A549 (cell line): Measurements from ENCODE around the gene PTPN4. TPM values are rescaled to one million over a fixed set of nuclear protein-coding genes. Genes with fewer than 3 reads are reported as not detected.

Source experiments
- ATAC-seq, 2 experiments: fragments of 200-7000 bp in 1 of 2; fragments of >200 bp in 1 of 2; cut with Nextera tagmentation in 1 of 2; cut with Tn5 transposase in 1 of 2; 3 replicates each; pipeline versions ENCODE4 v1.8.0 to v1.9.1; 2018 to 2020; ENCODE audit warnings: mild to moderate bottlenecking in 1 of 2, moderate library complexity in 1 of 2
- CTCF ChIA-PET: fragments of 300-600 bp; sonication (Branson Sonifier 250); formaldehyde crosslinking; extraction: SDS; loops from one replicate; lab custom pipeline; 2021; ENCODE audit warnings: antibody characterized with exemption, inconsistent platforms; lab: Yijun Ruan, JAX
- POLR2A ChIA-PET: fragments of 350-600 bp; formaldehyde crosslinking; extraction: SDS; loops from one replicate; lab custom pipeline; 2021; ENCODE audit warnings: antibody characterized with exemption, inconsistent platforms; lab: Yijun Ruan, JAX
- DNase-seq, 2 experiments: peaks; one replicate each; pipeline versions ENCODE4 v3.0.0 to v3.0.0-alpha.2; 2011 to 2016; ENCODE audit warnings: low read depth in 1 of 2, low spot score in 1 of 2
- FAIRE-seq: peaks from 2 replicates; lab custom pipeline; 2011; peaks lifted over from hg19 to GRCh38; lab: Jason Lieb, UNC
- H3K27ac ChIP-seq, 2 experiments: fragments of >200 bp; sonication (Bioruptor Twin); formaldehyde crosslinking; 3 replicates each; pipeline ENCODE4 v1.5.1; 2016 to 2017
- H3K4me1 ChIP-seq: fragments of >200 bp; sonication (Bioruptor Twin); formaldehyde crosslinking; 3 replicates; pipeline ENCODE4 v1.6.1; 2016
- H3K4me2 ChIP-seq: fragments of >200 bp; sonication (Bioruptor Twin); formaldehyde crosslinking; 3 replicates; pipeline ENCODE4 v1.6.1; 2016
- H3K4me3 ChIP-seq: fragments of >200 bp; sonication (Bioruptor Twin); formaldehyde crosslinking; 3 replicates; pipeline ENCODE4 v1.5.1; 2016
- H3K9me3 ChIP-seq: fragments of >200 bp; sonication (Bioruptor Twin); formaldehyde crosslinking; 3 replicates; pipeline ENCODE4 v1.6.1; 2016
- CHD2 ChIP-seq: fragments of 150-350 bp; IDR thresholded peaks from 2 replicates; pipeline ENCODE4 v1.6.1; 2014; ENCODE audit warnings: low read length; ENCODE audit not compliant: partially characterized antibody
- CHD4 ChIP-seq: fragments of 200-600 bp; sonication (generic); IDR thresholded peaks from 2 replicates; pipeline ENCODE4 v1.6.1; 2016; ENCODE audit warnings: antibody characterized with exemption, mild to moderate bottlenecking, borderline replicate concordance
- CTCF ChIP-seq: fragments of >200 bp; sonication (Bioruptor Twin); formaldehyde crosslinking; IDR thresholded peaks from 3 replicates; pipeline ENCODE4 v1.5.1; 2016
- ELK1 ChIP-seq: fragments of 150-350 bp; IDR thresholded peaks from 2 replicates; pipeline ENCODE4 v1.6.1; 2014; ENCODE audit warnings: low read depth, mild to moderate bottlenecking, low read length
- ESRRA ChIP-seq: fragments of 150-350 bp; IDR thresholded peaks from 2 replicates; pipeline ENCODE4 v1.6.1; 2014; ENCODE audit warnings: mild to moderate bottlenecking, low read length, borderline replicate concordance
- FOSB ChIP-seq: fragments of 250-450 bp; sonication (Bioruptor Pico); IDR thresholded peaks from 2 replicates; pipeline ENCODE4 v1.5.0; 2020; ENCODE audit warnings: mild to moderate bottlenecking, moderate library complexity
- FOSL2 ChIP-seq, 2 experiments: fragments of 450-650 bp in 1 of 2; fragments of >200 bp in 1 of 2; sonication (Bioruptor Twin) in 1 of 2; formaldehyde crosslinking; IDR thresholded peaks; 2 replicates each; pipeline versions ENCODE4 v1.5.0 to v1.6.1; 2016 to 2020; ENCODE audit warnings: mild to moderate bottlenecking in 1 of 2, moderate library complexity in 1 of 2
- GATA3 ChIP-seq: IDR thresholded peaks from 2 replicates; pipeline ENCODE4 v1.6.1; 2012; ENCODE audit warnings: borderline replicate concordance
- HES2 ChIP-seq: fragments of >200 bp; sonication (Bioruptor Twin); formaldehyde crosslinking; IDR thresholded peaks from 2 replicates; pipeline ENCODE4 v1.6.1; 2016
- JUN ChIP-seq, 2 experiments: fragments of >200 bp; sonication (Bioruptor Twin); formaldehyde crosslinking; IDR thresholded peaks; 2 replicates in 1 of 2; 3 replicates in 1 of 2; pipeline ENCODE4 v1.6.1; 2016 to 2017
- MYC ChIP-seq: IDR thresholded peaks from 2 replicates; pipeline ENCODE4 v1.6.1; 2012; ENCODE audit warnings: mild to moderate bottlenecking, inconsistent platforms, low read length, improper control_type of control experiment, borderline replicate concordance
- NPAS2 ChIP-seq: fragments of 250-450 bp; sonication (Bioruptor Pico); IDR thresholded peaks from 2 replicates; pipeline ENCODE4 v1.8.0; 2022; ENCODE audit warnings: mild to moderate bottlenecking, moderate library complexity, borderline replicate concordance
- PBX3 ChIP-seq: IDR thresholded peaks from 2 replicates; pipeline ENCODE4 v1.6.1; 2012
- RCOR1 ChIP-seq: fragments of 150-350 bp; IDR thresholded peaks from 2 replicates; pipeline ENCODE4 v1.6.1; 2014; ENCODE audit warnings: antibody characterized with exemption, low read length, low read depth
- ZC3H11A ChIP-seq: fragments of 450-650 bp; IDR thresholded peaks from 2 replicates; pipeline ENCODE4 v1.6.1; 2014; ENCODE audit warnings: antibody characterized with exemption, mild to moderate bottlenecking
- WGBS: methylation state at CpG from one replicate; pipeline ENCODE4 v1.1.6; 2017; ENCODE audit errors: missing lambda C conversion rate; 5-methylcytosine and 5-hydroxymethylcytosine counted together
- polyA plus RNA-seq, 4 experiments: library from polyadenylated mRNA; depleted of rRNA in 3 of 4; stranded (reverse); fragments of >200 nt; fragmentation: RNase III in 1 of 4; extraction: RNeasy Plus Mini Kit Qiagen cat#74134 plus additional on column Dnase treatment in 1 of 4; gene quantifications; 2 replicates in 3 of 4; 3 replicates in 1 of 4; pipeline ENCODE4 v1.2.3, GENCODE V29; 2011 to 2017

PTPN4 gene
- polyA plus RNA-seq, 2 of the 4 experiments (the other 2 are of a cell fraction) = 14.5 to 36.6 TPM

- TF ChIP-seq CTCF = no peak
- no peak for TF ChIP-seq HES2
Observed at GRCh38 chr2:119864318-119864717, 104.6 kb downstream of the PTPN4 start (continued).

- DNase-seq = no peak
- ChIA-PET POLR2A (no interaction called here), CTCF (no interaction called here)
- TF ChIP-seq JUN (IDR thresholded peaks at IDR 0.05) (no peak), NPAS2 (CRISPR knock-in tag) (no peak)
- Histone ChIP-seq H3K9me3 (no peaks in the 10 kb centered on the region), H3K4me1 (peaks cover under 1% of the 10 kb centered on the region; the same call in 2 of the 3 replicates), H3K4me2 (no peak overlapping the region), H3K4me3 (no peak overlapping the region), H3K27ac (no peak overlapping the region)
- ATAC-seq = no peak
- no peak for FAIRE-seq
- 66% methylated on average over 3 of the region's 3 CpGs for WGBS
Observed at GRCh38 chr2:119871725-119872124, 112.0 kb downstream of the PTPN4 start.

GRCh38 chr2:119873350-119874315 is 113.9 kb downstream of the PTPN4 start:
- Histone ChIP-seq H3K4me2 (no peak overlapping the region), H3K4me3 (no peak overlapping the region), H3K9me3 (no peaks in the 10 kb centered on the region), H3K27ac (no peak overlapping the region), H3K4me1 (peaks cover 6% of the 10 kb centered on the region; the same call in 2 of the 3 replicates)
- WGBS = 76% methylated on average over 4 of the region's 4 CpGs
- no peak for FAIRE-seq
- no peak for TF ChIP-seq RCOR1
- TF ChIP-seq FOSL2 (IDR thresholded peaks at IDR 0.05) = no peak
- TF ChIP-seq FOSL2 (CRISPR knock-in tag; IDR thresholded peaks at IDR 0.05) = peak; percentile 29; the same call in 1 of the 2 replicates
- no peak for DNase-seq
- ChIA-PET CTCF (no interaction called here), POLR2A (no interaction called here)
- ATAC-seq = no peak

GRCh38 chr2:119879502-119879901 is 119.8 kb downstream of the PTPN4 start:
- Histone ChIP-seq H3K4me2 (no peak overlapping the region), H3K4me1 (peaks cover 6% of the 10 kb centered on the region; the same call in 2 of the 3 replicates), H3K27ac (no peak overlapping the region), H3K4me3 (no peak overlapping the region), H3K9me3 (no peaks in the 10 kb centered on the region)
- ChIA-PET CTCF (no interaction called here), POLR2A (no interaction called here)
- DNase-seq = no peak
- no peak for FAIRE-seq
- ATAC-seq = no peak
- TF ChIP-seq CHD4 (no peak), ESRRA (no peak), CHD2 (no peak), FOSB (CRISPR knock-in tag) (no peak), MYC (no peak), PBX3 (no peak), GATA3 (no peak), ZC3H11A (no peak), ELK1 (no peak)
